NCI-H187 (cell line): ENCODE measurements around the gene USP24.

Experiments
- DNase-seq, 2 experiments: peaks; one replicate each; lab custom pipeline; 2025; lab: John Stamatoyannopoulos, UW

USP24 gene

GRCh38 chr1:55215194-55216021 is at the start of gene USP24:
Gene USP24, minus strand, starts transcription at chr1:55215364. Its CDS starts 251 bp downstream, at chr1:55215113.
- peak; percentile 42 to 67 for DNase-seq

DNA sequence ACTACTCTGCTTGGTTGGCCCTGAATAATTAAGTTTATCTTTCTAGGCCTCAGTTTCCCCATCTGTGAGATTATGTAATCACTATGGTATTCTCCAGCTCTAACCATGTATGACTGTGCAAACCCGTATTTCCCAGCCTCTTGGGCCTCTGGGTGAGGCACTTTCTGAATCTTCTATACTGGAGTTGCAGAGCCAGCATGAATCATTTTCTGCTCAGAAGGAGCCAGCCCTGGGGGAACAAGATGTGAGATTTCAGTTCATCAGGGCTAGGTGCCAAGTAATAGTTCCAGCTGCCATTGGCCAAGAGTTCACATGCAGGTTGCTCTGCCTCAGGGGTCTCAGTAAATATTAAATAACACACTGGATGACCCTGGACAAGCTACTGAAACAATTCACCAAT is 47.7 kb upstream of the USP24 start:
- no peak for DNase-seq

- no peak for DNase-seq
These were observed 44.9 kb upstream of the USP24 start for GRCh38 chr1:55259911-55260609.

GRCh38 chr1:55257958-55258357 is 42.8 kb upstream of the USP24 start:
- no peak for DNase-seq

GRCh38 chr1:55255901-55256300 is 40.7 kb upstream of the USP24 start:
- DNase-seq: no peak

GRCh38 chr1:55252942-55253589 is 37.9 kb upstream of the USP24 start:
- no peak for DNase-seq

DNA sequence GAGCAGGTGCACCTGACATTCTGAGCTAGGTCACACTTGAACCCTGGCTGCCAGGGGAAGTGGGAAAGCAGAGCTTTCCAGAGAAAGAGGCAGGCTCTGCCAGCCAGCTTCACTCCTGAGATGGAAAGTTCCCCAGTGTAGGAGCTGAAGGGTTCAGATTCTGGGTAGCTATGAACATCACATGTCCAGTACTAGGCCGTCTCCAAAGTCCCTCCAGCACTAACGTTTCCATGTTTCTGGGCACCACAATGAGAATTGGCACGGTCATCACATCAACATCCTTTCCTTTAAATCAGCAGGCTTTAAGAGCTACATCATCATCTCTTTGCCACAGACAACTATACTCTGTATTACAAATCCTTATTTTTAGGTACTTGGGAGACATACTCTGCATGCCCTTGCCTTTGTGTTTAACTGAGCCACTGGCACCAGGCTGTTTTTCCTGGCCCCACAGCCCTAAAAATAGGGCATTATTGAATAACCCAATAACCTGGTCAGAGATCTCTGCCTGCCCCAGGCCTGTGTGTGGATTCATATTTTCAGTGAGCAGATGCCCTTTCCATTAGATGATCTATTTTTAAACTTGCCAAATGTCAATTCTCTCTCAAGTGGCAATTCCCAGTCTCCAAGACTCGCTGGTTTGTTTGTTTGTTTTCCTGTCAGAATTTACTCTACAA is 35.4 kb upstream of the USP24 start:
- peak in 1 of 2 experiments; percentile 1 for DNase-seq

DNA sequence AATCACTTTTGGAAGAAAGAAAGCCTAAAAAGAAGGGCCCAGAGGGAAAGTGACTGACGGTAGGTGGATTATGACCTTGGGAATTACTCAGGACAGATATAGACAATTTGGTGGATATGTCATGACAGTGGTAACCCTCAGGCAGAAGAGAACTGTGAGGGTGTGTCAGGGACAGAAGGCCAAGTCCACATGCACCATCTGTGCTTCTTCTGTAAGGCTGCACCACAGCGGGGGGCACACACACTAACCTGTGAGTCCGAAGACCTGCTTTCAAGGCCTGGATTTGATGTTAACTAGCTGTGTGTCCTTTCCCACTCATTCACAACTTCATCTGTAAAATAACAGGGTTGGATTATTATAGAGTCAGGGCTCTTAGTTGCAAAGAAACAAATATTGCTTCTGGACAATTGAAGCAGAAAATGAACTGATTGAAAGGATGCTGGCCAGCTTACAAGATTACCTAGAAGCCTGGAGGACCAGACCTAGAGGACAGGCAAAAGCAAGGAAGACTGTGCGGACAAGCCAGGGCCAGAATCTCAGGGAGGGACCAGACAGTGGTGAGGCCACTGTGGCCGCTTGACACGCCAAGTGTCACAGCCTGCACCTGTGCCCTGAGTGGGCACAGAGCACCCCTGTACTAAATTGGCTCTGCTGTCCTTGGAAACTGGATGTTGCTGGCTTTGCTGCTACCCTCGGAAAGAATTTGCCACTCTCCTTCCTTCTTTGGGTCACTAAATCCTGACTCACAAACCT is 34.7 kb upstream of the USP24 start:
- DNase-seq: no peak

DNA sequence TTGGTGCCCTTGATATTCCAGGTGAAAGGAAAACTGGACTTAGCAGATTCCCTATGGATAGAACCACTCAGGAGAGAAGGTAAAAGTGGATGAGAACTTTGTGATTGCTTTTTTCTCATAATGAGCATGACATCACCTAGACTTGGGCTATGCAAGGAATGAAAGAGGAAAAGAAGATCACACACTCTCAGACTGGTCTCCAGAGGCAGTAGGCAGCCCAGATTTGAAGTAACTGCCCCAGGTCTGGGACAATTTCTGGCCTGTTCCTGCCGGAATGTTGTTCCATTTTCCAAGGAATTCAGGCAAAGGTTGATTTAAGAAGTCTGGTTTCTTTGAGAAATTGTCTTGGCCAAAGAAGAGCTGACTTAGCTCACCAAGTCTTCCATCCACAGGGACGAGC is 31.7 kb upstream of the USP24 start:
- no peak for DNase-seq

DNA sequence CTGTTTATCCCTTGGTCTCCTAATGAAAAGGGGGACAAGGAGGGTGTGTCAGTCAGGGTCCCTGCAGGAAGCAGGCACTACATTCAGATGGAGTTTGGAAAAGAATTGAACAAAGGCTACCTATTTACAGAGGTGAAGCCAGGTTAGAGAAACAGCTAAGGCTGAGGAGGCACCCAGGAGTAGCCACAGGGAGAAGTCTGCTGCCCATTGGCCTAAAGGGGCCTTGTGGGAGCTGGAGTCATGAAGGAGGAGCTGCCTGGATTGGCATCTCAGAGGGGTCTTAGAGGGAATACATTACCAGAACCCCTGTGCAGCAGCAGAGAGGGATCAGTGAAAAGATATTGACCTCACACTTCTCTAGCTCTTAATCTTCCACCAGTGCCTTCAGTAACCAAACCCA is 31.2 kb upstream of the USP24 start:
- no peak for DNase-seq

- DNase-seq: no peak
These were observed 30.6 kb upstream of the USP24 start for GRCh38 chr1:55245781-55246180.

GRCh38 chr1:55244476-55245099 is 29.4 kb upstream of the USP24 start:
- no peak for DNase-seq

- DNase-seq: no peak
These were observed 28.5 kb upstream of the USP24 start for GRCh38 chr1:55243655-55244054.

DNA sequence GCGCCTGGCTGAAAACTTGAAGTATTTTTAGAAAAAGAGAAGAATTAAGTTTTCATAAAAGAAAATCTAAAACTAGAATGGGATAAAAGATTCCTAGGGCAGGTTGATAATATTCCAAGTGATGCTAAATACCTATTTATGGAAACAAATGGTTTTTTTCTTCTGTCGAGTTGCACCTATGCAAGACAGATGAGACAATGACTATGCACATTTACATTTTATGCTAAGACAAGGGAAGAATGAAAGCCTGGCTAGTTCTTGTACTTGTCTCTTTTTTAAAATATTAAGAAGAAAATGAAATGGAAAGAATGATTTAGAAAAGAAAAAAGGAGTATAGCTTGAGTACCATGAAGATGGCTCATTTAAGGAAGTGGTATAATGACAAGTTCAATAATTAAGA is 24.4 kb upstream of the USP24 start:
- no peak for DNase-seq

DNA sequence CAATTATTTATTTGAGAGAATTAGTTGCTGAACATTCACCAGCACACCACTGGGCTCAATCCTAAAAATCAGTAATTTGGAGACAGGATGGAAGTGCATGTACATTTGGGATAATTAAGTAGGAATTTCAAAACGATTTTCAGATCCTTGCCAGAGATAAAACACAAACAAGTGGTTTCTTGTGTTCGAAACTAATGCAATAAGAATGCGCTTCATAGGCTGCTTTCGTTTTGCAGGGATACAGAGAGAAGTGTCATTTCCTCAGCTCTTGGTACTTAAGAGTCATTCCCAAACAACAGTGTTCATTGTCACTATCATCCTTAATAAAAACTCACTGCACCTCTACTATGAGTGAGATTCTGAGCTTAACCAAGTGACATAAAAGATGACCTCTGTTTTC is 20.6 kb upstream of the USP24 start:
- DNase-seq: no peak

GRCh38 chr1:55234016-55234415 is 18.9 kb upstream of the USP24 start:
- DNase-seq: no peak

- DNase-seq: no peak
These were observed 18.1 kb upstream of the USP24 start for GRCh38 chr1:55233145-55233777.

- DNase-seq: no peak
These were observed 17.4 kb upstream of the USP24 start for GRCh38 chr1:55232448-55233144.

- DNase-seq: no peak
These were observed 16.6 kb upstream of the USP24 start for GRCh38 chr1:55231745-55232144.

DNA sequence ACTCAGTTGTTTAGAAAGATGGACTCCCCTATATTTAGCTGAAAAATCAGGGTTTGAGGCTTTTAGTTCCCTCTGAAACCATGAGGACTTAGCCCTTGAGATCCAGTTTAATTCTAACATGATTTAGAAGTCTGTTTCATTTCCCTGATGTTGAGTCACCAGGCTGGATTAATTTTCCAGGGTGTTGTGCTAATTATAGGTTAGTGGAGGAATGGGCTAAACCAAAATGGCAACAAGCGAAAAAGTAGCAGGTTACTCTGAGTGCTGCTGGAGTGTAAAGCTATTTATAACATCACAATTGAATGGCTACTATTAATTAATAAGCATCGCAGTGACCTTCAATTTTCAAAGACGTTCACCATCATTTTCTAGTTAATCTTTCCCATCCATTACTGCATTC is 15.5 kb upstream of the USP24 start:
- DNase-seq: no peak
